ENCODE results near the gene HMX1.

HMX1 gene

DNA sequence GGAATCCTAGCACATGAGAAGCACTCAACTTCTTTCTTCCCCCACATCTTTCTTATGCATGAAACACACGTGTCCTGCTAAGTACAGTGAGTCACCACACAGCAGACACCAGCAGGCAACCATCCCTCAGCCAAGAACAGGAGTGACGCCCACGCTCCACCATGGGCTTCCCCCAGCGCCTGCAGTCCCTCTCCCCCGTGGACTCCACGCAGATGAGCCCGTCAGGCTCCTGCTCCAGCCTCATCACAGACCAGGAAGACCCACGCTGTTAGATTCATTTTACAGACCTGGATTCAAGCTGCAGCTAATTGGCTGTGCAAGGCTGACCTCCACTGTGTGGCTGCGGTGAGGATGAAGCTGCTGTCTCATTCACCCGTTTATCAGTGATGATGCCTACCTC lies 16.7 kb downstream of the HMX1 start:
- DNase-seq, result peak; percentile 1 to 11

DNA sequence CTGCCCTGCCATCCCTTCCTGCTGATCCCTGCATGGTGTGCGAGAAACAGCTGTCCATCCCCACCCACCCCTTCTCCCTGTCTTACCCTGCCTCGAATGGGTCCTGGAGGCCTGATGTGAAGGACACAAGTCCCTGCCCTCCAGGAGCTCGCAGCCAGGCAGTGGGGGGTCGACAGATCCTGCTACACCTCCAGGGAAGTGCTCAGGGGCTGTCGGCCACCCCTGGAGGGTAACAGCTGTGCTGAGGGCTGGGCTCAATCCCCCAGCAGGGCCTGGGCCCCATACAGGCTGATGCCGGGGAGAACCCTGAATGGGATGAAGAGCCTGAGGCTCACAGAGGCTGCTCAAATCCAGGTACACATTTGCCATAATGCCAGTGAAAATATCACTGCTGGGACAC lies 17.6 kb downstream of the HMX1 start:
- DNase-seq, result no peak

DNA sequence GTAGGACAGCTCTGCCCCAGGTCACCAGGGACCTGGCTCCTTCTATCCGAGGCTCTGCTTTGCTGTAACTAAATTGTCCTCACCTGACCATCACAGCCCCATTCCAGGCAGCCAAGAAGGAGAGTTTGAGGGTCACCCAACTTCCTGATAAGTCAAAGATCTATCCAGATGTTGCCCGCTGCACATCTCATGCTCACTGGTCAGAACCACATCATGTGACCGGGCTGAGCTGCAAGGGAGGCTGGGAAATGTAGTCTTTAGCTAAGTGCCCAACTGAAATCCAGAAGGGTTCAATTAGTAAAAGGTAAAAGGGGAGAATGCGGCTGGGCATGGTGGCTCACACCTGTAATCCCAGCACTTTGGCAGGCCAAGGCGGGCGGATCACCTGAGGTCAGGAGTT lies 18.4 kb downstream of the HMX1 start:
- no peak for DNase-seq

DNA sequence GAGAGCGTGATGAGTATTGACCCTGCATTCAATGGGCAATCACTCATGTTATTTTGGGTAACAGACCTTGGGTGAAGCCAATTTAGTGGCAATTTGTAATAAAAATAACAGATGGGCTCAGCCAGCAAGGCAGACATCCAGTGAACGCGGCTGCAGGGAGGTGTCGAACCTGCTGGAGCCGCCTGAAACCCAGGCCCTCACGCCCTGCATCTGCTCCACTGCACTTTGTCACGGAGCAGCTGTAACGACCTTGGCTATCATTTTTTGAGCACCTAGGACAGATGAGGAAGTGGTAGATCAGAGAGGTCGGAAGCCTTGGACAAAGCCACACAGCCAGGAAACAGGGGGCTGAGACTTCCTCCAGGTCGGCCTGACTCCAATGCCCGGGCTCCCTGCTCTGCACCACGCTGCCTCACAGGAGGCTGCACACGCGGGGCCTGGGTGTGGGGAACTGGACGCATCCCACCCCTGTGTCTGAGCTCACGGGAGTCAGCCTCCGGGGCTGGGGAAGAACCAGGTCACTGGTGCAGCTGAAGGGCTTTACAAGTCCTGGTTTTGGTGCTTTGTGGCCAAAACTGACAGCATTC lies 19.4 kb downstream of the HMX1 start:
- no peak for DNase-seq

DNA sequence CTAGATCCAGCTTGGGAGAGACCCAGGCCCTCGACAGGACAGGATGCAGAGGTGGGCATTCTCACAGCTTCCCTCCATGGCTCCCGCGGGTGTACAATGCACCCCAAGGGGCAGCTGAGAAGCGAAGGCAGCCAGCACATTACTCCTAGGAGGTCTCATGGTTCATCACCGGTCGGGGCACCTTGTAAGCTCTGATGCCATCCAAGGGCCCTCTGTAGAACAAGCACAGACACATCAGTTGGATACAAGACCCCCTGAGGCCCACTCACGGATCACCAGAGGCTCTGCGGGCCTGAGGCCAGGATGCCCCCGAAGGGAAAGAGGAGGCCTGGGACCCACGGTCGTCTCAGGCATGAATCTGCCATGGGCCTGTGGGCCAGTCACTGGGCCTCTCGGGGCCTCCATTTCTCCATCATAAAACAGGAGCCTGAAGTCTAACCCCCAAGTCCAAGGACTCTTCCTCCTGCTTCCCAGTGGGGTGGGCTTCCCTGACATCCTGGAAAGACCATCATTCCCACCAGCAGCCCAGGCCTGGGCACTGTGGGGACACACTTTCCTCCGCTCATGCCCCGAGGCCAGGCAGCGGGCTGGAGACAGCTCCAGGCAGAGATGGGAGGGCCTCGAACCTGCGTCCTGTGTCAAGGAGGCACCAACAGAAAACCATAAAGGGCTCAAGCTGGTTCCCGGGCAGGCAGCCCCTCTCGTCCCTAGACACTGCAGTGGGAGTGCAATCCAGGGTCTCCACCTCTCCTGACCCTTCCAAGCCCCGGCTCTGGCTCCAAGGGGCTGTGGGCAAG lies 20.1 kb downstream of the HMX1 start:
- DNase-seq, result no peak

DNA sequence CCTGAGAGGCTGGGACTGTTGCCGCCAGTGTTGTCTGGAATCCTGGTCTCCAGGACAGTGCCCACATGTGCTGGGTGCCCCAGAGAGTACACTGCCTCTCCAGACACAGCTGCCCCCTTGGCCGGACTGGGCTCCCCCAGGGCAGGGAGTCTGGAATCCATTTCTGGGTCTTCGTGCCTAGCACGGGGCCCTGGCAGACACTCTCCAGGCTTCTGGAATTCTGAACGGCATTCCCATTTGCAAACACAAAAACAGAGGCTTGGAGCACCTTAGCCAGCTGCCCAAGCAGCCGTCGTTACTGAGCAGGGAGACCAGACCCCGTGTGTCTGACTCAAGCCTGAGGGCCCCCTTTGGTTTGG lies 20.8 kb downstream of the HMX1 start:
- no peak for DNase-seq

DNA sequence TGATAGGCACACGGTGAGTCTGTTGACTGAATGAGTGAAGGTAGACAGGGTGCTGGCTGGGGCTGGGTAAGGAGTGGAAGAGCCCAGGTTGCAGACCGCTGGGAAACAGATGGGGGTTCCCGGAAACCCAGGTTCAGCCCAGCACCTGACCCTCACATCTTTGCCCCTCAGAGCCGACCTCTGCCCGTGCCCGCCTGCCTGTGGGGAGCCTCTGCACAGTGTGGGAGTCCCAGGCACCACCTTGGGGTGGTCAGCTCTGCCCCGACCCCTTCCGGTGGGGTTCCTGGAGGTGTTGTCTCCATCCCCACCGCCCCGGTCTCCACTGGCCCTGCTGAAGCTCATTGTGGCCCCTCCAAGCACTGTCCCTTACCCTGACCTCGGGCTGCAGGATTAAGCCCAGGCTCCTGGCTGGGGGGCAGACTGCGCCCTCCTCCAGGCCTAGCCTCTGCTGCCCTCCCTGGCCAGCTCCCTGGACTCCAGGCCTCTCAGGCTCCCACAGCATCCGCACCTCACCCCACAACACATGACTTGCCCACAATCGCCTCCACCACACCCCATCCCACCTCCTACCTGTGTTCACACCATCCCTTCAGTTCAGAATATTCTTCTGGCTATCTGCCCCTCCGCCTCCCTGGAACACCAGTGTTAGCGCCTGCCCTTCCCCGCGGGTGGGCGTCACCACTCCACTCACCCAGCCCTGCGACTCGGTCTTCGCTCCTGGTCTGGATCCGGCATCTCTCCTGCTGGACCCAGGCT lies 21.4 kb downstream of the HMX1 start:
- no peak for DNase-seq

DNA sequence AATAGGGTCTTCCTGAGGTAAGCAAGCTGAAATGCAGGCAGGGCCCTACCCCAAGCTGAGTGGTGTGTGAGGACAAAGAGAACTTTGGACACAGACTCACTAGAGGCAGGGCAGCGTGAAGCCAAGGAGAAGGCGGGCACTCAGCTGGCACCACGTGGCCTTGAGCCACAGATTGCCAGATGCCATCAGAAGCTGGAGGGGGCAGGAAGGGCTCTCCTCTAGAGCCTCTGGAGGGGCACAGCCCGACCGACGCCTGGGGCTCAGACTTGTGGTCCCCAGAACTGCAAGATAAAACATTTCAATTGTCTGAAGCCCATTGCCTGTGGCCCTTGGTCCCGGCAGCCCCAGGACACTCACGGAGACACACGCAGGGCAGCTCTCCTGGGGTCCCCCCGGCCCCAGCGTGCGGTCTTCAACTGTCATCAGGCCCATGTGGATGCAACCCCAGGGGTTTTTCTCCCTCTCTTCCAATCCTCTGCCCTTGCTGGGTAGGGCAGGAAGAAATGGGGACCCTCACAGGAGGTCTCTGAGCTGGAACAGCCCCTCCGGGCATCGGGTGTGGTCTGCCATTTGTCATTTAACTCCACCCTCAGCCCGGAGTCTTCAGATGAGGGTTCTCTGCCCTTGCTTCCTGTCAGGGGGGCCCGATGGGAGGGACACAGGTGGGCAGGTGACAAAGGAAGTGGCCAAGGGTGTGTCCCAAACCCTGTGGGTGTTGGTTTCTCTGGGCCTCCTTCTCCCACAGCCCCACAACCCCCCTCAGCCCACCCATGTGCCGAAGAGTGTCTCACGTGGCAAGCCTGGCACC lies 22.2 kb downstream of the HMX1 start:
- DNase-seq, result no peak

DNA sequence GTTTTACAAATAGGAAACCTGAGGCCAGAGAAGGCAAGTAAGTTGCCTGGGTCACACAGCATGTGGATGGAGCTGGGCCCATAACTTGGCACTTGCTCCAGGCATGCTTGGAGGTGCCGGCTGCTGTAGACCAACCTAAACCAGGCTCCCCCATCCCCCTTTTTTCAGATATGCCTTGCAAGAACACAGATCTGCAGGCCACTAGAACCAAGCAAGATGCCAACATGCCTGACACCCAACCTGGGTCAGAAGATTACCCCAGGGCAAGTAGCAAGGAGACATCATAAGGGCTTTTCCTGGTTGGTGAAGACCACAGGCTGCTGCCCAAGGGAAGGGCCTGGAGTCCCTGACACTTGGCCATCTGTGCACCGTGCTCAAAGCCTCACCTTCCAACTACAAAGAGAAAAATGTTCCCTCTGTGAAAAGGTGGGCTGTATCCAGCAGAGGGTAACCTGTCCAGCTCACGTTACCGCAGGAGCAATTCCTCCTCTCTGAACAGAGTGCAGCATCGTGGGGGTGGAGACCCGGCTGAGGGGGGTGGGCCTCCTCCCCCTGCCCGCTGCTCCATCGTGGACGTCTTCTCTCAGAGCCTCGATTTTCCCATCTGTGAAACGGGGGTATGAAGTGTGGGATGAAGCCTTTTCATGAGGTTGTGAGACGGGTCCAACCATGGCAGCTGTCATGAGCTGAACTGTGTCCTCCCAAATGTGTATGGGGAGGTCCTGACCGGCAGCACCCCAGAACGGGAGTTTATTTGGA lies 23.0 kb downstream of the HMX1 start:
- DNase-seq, result no peak

DNA sequence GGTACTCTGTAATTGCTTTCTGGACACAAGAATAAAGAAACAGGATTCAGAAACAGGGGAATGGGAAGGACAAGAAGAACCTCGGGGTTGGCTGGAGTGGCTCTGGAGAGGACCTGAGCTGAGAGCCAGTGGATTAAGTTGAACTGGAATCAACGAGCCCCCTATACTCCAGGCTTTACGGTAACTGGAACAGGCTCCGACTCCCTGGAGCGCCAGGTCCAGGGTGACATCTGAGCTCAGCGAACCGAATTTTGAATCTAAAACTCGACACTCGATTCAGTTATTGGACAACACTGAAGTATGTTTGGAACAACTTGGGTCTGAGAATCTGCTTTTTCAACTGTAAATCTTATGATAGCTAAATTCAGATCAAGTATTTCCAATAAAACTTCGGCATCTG lies 23.9 kb downstream of the HMX1 start:
- DNase-seq, result no peak

DNA sequence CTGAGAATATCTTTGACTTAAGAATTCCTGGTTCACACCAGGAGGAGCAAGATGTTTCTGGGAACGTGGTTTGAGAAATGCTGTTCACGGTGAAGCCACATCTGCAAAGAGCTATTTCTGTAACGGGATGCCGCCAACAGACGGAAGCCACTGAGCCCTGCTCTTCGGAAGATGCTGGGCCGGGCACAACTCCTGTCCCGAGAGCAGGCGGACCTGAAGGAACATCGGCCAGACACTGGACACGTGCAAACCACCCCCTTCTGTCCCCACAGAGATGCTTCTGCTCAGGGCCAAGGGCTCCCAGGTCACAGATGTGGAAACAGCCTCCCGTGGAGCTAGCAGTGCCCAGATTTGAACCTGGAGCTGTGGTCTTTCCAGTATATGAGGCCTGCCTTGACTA lies 24.3 kb downstream of the HMX1 start:
- no peak for DNase-seq

DNA sequence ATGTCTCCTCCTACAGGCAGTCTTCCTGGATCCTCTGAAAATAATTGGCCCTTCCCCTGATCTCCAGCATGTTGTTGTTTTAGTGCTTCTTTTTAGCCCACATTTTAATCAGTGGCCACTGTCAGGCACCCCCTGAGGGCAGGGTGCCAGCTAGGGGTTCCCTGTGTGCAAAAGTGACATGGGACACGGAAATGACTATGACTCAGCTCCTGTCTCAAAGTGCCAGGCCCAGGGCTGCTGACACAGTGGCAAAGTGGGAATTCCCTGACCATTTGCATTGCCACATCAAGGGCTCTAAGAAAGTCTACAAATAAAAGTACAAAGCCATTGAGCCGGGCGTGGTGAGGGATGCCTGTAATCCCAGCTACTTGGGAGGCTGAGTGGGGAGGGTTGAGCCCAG lies 24.8 kb downstream of the HMX1 start:
- DNase-seq, result peak; percentile 4 to 47

DNA sequence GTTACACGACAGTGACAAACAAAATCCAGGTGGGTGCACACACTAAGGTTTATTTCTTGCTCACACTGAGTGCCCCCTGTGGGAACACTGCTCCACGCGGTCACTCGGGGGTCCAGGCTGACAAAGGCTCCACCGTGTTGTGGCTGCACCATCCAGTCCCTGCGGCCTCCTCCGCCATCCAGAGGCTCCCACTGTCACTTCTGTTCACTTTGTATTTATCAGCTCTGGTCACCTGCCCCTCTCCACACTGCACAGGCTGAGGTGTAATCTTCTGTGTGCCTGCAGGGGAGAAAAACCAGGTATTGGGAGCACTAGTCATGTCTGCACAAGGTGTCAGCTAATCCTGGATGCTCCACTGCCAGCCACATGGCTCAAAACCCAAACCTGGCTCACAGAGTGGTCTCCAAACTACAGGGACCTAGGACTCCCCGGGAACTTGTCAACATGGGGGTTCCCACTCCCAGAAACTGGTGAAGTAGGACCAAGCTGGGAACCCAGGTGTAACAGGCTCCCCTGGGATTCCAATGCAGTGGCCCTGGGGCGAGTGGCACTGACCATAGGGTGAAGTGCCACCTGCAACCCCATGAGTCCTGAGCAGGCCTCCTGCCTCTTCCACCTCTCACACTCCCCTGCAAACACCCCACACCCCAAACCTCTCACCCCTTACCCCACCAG lies 25.5 kb downstream of the HMX1 start:
- no peak for DNase-seq

DNA sequence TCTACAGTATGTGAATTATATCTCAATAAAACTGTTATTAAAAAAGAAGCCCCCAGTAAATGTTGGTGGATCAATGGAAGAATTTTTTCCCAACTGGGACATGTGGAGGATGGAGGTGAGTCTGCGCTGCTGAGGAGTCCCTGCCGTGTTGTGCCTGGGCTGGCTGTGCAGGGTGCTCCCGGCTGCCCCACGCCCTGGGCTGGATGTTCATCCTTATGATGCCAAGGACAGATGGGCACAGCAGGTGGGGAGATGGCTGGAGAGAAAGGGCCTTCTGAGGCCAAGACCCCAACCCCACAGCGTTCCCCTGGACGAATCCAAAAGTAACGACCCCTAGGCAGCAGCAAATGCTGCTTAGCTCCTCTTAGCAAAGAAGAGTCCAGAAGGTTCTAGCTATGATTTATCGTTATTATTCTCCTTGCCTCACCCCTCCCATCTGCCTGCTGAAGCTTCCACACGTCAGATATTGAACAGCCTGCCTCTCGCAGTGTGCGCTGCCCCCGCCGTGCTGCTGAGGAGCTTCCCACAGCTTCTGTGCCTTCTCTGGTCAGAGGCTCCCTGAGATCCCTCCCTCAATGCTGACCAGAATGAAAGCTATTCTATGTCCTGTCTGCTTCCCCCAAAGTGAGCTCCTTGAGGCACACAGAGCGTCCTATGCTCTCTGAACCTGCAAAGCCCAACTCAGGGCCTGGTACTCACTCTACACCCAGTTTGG lies 26.5 kb downstream of the HMX1 start:
- DNase-seq, result no peak

DNA sequence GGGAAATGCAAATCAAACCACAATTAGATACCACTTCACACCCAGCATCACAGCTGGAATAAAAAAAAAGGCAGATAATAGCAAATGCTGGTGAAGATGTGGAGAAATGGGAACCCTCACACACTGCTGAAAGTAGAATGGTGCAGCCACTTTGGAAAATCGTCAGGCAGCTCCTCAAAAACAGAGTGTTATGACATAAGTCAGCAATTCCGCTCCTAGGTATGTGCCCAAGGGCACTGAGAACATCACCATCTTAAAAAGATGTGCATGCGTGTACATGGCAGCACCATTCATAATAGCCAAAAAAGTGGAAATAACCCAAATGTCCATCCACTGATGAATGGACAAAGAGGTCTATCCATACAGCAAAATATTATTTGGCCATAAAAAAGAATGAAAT lies 28.0 kb downstream of the HMX1 start:
- no peak for DNase-seq

DNA sequence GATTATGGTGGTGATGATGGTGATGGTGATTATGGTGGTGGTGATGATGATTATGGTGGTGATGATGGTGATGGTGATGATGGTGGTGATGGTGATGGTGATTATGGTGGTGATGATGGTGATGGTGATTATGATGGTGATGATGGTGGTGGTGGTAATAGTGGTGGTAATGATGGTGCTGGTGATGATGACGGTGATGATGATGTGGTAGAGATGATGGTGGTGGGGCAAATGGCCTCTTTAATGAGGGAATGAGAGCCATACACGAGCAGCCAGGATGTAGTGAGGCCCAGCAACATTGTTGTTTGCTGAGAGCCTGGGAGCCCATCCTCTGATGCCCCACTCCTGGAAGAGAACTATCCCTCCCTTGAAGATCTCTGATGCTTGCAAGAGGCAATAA lies 29.0 kb downstream of the HMX1 start:
- DNase-seq, result no peak

DNA sequence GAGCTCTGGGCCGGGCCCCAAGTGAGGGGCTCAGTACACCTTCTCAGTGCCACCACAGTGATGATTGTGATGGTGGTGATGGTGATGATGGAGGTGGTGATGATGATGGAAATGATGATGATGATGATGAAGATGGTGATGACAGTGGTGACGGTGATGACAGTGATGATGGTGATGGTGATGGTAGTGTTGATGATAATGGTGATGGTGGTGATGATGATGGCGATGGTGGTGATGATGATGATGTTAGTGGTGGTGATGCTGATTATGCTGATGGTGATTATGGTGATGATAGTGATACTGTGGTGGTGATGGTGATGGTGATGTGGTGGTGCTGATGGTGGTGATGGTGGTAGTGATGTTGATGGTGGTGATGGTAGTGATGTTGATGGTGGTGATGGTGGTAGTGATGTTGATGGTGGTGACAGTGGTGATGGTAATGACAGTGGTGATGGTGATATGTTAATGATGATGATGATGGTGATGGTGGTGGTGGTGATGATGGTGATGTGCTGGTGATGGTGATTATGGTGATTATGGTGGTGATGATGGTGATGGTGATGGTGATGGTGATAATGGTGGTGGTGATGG lies 29.9 kb downstream of the HMX1 start:
- DNase-seq, result no peak

DNA sequence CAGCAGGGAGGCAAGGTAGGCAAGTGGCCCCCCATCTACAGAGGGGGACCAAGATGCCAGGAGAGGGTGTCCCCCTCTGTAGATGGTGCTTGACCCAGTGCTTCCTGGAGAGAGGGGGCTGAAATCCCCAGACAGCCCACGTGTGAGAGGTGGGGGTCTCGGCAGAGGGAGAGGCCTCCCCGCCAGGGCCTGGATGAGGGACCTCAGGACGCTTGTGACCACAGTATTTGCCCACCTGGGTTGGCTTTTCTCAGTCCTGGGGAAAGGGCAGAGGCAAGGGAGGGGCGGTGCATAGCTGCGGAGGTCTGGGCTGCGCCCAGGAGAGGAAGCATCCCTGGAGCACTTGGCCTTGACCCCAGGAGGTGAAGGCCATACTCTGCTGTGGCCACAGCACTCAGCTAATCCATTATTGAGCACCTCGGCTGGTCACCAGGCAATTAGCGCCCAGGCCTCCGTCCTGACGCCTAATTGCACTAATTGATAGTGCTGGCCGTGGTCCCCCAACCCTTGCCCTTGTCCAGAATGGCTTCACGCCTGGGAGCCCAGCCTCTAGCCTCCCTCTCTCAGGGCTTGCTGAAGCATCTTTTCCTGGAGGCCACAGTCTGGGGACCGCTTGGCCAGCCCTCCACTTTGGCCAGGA lies 30.7 kb downstream of the HMX1 start:
- no peak for DNase-seq

DNA sequence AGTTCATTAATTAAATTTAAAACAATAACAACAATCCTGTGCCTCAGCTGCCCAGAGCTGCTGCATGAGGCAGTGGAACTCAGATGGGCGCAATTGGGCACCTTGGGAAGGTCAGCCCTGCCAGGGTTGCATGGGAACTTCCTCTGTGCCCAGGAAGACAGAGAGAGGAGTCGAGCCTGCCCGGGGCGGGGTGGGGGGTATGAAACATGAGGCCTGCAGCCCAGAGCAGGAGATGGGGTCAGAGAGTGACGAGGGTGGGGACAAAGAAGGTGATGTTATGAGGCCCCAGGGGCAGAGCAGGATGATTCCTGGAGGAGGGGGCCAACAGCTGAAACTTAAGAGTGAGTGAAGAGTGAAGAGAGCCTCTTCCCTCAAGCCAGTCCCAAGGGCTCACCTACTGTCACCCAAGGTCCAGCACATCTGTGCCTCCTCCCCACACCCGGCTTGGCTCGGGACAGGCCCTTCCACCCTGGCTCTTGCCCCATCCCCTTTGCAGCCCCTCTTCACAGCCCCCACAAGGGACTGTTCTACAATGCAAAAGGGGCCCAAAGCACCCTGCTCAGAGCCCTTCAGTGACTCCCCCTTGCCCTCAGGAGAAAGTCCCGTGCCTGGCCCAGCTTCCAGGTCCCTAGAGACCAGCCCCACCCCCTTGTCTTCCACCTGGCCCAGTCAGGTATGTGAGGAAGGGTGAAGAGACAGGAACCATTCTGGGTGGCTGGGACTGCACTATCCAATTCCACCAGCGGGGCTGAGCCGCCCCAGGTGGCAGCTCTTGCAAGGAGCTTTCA lies 31.4 kb downstream of the HMX1 start:
- DNase-seq, result no peak

Measured in inflammatory macrophage treated with lipopolysaccharide for 1 hour (primary cell).